ENCODE results near the gene GNAI2. TPM values are rescaled to one million over a fixed set of nuclear protein-coding genes. Genes with fewer than 3 reads are reported as not detected.
"Not testable (repeated sequence)": the region's sequence is repeated elsewhere in the genome, so short reads cannot be mapped to it uniquely, and the experiment has no call there.

GNAI2 gene
- total RNA-seq, 1 experiment from 2014 or later: 100 TPM

DNA sequence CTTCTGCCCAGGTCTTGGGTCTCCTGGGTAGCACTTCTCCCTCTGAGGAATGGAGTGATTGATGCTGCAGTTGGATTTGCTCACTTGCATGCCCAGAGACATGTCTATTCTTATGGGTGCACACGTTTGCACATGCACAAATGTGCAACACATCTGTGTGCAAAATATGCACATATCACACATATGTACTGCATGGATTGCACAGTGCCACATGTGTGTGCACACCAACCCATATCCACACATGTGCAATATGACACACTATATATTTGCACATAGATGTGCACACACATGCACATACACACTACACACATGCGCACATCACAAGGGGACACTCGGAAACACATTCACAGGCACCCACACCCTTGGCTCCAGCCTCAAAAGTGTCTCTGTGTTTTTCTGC, 32.3 kb downstream of the GNAI2 start:
- in situ Hi-C loops (cut with HindIII; ENCODE audit: low pct_unique_long_range_greater_than_20kb, low sequenced_read_pairs): no loop called here
- DNase-seq (ENCODE audit: low read depth): no peak

GRCh38 chr3:50268703-50269451, 32.9 kb downstream of the GNAI2 start, which contains the start of gene SEMA3B:
Gene SEMA3B, plus strand, starts transcription at chr3:50269147. Its CDS starts 94 bp downstream, at chr3:50269241.
- peak; percentile 97 for DNase-seq (ENCODE audit: low read depth)
- in situ Hi-C loops (cut with HindIII; ENCODE audit: low pct_unique_long_range_greater_than_20kb, low sequenced_read_pairs): no loop called here

GRCh38 chr3:50269460-50269859, 33.5 kb downstream of the GNAI2 start:
- in situ Hi-C loops (cut with HindIII; ENCODE audit: low pct_unique_long_range_greater_than_20kb, low sequenced_read_pairs): no loop called here
- DNase-seq (ENCODE audit: low read depth): no peak

GRCh38 chr3:50269977-50270413, 34.0 kb downstream of the GNAI2 start:
- in situ Hi-C loops (cut with HindIII; ENCODE audit: low pct_unique_long_range_greater_than_20kb, low sequenced_read_pairs): no loop called here
- DNase-seq (ENCODE audit: low read depth): no peak

DNA sequence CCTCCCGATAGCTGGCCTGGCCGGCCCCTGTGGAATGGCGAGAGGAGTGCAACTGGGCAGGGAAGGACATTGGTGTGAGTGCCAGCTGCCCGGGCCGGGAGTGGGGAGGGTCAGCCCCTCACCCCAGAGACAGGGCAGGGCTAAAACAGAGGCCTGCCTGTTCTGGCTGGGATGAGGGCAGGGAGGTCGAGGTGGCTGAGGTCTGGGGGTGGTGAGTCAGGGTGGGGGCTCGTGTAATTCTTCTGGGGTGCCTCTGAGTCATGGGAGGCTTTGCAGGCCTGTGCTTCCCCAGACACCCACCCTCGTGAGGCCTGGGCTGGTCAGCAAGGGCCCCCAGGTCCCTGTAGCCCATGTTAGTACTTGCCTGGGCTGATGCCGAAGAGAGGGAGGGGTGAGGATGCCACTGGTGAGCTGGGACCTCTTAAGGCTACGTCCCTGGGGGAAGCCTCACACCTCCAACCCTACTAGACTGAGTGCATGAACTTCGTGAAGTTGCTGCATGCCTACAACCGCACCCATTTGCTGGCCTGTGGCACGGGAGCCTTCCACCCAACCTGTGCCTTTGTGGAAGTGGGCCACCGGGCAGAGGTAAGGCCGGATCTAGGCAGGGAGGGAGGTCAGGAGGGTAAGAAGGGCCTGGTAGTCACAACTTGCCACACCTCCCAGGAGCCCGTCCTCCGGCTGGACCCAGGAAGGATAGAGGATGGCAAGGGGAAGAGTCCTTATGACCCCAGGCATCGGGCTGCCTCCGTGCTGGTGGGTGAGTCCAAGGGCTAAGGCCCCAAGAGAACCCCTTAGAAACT, 34.6 kb downstream of the GNAI2 start:
- no peak for DNase-seq (ENCODE audit: low read depth)
- in situ Hi-C loops (cut with HindIII; ENCODE audit: low pct_unique_long_range_greater_than_20kb, low sequenced_read_pairs): no loop called here

DNA sequence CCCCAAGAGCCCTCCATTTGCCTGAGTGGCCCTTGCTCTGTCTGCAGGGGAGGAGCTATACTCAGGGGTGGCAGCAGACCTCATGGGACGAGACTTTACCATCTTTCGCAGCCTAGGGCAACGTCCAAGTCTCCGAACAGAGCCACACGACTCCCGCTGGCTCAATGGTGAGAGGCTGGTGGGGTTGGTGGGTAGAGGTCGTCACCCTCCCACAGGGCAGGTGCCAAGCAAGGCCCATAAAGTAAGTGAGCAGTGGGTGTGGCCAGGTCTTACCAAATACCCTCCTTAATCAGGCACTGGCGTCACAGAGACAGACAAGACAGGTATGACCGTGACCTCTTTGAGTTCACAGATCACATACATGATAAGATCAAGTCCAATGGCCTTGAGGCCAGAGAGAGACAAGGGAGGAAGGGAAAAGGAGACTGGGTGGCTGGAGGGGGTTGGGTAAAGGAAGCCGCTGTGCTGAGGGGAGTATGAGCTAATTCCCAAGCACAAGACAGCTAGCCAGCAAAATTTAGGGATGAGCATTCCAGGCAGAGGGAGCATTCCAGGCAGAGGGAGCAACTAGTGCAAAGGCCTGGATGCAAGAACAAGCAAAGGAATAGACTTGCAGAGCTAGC, 35.4 kb downstream of the GNAI2 start:
- in situ Hi-C loops (cut with HindIII; ENCODE audit: low pct_unique_long_range_greater_than_20kb, low sequenced_read_pairs): no loop called here
- no peak for DNase-seq (ENCODE audit: low read depth)

DNA sequence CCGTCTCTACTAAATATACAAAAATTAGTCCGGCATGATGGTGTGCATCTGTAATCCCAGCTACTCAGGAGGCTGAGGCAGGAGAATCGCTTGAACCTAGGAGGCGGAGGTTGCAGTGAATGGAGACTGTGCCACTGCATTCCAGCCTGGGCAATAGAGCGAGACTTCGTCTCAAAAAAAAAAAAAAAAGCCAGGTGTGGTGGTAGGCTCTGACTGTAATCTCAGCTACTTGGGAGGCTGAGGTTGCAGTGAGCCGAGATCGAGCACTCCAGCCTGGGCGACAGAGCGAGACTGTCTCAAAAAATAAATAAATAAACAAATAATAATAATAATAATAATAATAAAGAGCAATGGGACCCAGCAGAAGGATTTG, 36.5 kb downstream of the GNAI2 start:
- in situ Hi-C loops (cut with HindIII; ENCODE audit: low pct_unique_long_range_greater_than_20kb, low sequenced_read_pairs); DNase-seq (ENCODE audit: low read depth): not testable (repeated sequence)

DNA sequence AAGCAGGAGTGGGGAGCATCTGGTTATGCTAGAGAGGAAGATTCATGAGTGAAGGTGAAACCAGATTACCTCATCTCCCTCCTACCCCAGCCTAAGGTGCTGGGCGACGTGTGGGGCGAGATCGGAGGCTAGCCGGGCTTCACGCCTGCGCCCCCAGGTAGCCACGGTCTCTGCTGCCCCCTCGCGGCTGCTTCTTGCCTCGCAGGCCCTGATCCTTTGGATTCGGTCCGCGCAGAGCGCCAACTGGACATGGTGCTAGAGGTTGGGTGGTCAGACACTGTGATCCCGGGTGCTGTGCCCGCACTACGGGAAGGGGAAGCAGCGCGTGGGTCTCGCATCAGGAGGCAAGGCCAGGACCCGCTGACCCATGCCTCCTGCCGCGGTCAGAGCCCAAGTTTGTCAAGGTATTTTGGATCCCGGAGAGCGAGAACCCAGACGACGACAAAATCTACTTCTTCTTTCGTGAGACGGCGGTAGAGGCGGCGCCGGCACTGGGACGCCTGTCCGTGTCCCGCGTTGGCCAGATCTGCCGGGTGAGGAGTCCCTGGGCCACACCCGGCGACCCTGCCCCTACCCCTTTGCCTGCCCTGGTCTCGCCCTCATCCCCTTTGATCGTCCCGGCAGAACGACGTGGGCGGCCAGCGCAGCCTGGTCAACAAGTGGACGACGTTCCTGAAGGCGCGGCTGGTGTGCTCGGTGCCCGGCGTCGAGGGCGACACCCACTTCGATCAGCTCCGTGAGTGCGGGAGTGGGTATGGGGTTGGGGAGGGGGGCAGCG, 37.1 kb downstream of the GNAI2 start:
- in situ Hi-C loops (cut with HindIII; ENCODE audit: low pct_unique_long_range_greater_than_20kb, low sequenced_read_pairs): no loop called here
- DNase-seq (ENCODE audit: low read depth): peak; percentile 61

DNA sequence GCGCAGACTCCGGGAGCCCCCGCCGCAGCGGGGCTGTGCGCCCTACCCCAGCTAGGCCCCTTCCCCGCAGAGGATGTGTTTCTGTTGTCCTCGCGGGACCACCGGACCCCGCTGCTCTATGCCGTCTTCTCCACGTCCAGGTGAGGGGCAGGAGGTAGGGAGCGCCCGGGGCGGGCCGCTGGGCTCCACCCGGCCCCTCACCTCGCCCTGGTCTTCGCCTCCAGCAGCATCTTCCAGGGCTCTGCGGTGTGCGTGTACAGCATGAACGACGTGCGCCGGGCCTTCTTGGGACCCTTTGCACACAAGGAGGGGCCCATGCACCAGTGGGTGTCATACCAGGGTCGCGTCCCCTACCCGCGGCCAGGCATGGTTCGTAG, 37.7 kb downstream of the GNAI2 start:
- no peak for DNase-seq (ENCODE audit: low read depth)
- in situ Hi-C loops (cut with HindIII; ENCODE audit: low pct_unique_long_range_greater_than_20kb, low sequenced_read_pairs): no loop called here

GRCh38 chr3:50274371-50275104, 38.5 kb downstream of the GNAI2 start:
- in situ Hi-C loops (cut with HindIII; ENCODE audit: low pct_unique_long_range_greater_than_20kb, low sequenced_read_pairs): no loop called here
- peak; percentile 39 for DNase-seq (ENCODE audit: low read depth)

DNA sequence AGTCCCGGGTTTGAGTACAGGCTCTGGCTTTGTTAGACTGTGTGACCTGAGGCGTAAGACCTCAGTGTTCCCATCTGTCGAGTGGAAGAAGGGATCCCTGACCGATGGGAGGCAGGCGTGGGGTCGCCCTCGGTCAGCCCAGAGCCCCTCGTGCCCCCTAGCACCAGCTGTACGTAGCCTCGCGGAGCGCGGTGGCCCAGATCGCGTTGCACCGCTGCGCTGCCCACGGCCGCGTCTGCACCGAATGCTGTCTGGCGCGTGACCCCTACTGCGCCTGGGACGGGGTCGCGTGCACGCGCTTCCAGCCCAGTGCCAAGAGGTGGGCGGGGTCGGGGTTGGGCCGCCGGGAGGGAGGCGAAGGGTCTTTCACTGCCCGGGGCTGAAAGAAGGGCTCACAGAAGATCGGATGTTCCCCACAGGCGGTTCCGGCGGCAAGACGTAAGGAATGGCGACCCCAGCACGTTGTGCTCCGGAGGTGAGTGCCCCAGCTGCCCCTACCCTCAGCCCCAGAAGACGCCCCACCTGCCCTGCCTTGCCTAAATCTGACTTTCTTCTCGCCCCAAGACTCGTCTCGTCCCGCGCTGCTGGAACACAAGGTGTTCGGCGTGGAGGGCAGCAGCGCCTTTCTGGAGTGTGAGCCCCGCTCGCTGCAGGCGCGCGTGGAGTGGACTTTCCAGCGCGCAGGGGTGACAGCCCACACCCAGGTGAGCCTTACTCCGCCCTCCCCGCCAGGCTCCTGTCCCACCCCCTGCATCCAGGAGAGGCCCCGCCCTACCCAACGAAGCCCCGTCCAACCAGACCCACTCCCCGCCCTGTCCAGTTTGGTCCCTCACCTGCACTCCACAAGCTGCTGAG, 39.4 kb downstream of the GNAI2 start:
- DNase-seq (ENCODE audit: low read depth): no peak
- in situ Hi-C loops (cut with HindIII; ENCODE audit: low pct_unique_long_range_greater_than_20kb, low sequenced_read_pairs): no loop called here

- in situ Hi-C loops (cut with HindIII; ENCODE audit: low pct_unique_long_range_greater_than_20kb, low sequenced_read_pairs): no loop called here
- DNase-seq (ENCODE audit: low read depth): no peak
Observed at GRCh38 chr3:50275996-50276761, 40.2 kb downstream of the GNAI2 start.

- in situ Hi-C loops (cut with HindIII; ENCODE audit: low pct_unique_long_range_greater_than_20kb, low sequenced_read_pairs): no loop called here
- DNase-seq (ENCODE audit: low read depth): no peak
Observed at GRCh38 chr3:50276762-50277101, 40.7 kb downstream of the GNAI2 start.

DNA sequence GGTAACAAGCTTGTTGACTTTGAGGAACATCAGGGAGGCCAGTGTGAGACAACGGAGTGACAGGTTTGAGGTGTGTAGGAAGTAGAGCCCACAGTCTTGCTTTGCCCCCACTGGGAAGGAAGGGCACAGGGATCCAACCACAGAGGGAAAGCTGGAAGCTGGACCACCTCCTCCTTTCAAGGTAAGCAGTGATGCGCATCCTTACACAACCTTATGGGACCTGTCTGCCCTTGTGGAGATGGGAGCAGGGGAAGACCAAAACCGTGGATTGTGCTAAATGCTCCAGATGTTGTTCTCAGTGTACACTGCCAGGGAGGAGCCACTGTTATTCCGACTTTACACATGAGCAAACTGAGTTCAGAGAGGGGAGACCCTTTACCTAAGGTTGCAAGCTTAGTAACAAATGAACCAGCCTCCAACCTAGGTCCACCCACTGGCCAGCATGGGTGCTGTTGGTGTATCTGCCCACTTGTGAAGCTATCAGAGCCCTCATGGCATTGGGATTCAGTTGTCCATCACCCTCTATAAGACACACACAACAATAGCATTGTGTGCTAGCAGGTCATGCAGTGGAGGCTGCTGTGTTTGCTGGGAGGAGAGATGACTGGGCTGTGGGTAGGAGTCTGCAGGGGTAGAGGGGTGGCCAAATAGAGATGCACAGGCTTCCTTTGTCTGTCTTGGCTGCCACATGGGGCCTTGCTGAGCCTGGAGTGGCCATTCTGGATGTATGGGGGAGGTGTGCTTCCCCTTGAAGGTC, 42.3 kb downstream of the GNAI2 start:
- in situ Hi-C loops (cut with HindIII; ENCODE audit: low pct_unique_long_range_greater_than_20kb, low sequenced_read_pairs): no loop called here
- no peak for DNase-seq (ENCODE audit: low read depth)

DNA sequence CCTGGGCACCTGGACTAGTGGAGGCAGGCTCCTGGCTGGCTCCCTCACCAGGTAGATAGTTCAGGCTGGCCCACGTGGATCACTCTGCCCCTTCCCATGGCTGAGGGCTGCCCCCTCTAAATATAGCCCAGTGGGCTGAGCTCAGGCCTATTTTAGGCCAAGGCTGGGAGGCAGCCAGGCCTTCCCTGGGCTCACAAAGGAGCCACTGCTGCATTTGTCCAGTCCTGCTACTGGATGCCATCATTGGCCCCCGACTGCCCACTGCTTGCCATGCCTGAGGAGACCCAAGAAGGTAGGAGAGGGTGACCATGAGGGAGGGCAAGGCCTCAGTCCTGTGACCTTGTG, 42.8 kb downstream of the GNAI2 start, which contains the start of gene LSMEM2:
Gene LSMEM2 (plus strand): TSS at position 208 of the 345 bp plus-strand sequence. CDS start 27 bp downstream, at position 235.
- in situ Hi-C loops (cut with HindIII; ENCODE audit: low pct_unique_long_range_greater_than_20kb, low sequenced_read_pairs): no loop called here
- DNase-seq (ENCODE audit: low read depth): no peak

Data from Caki2 (cell line).